NCI-H2081 (cell line): ENCODE measurements around the gene A4GALT.

ENCODE experiments used
- DNase-seq, 2 experiments: peaks; one replicate each; lab custom pipeline; 2025; lab: John Stamatoyannopoulos, UW

The A4GALT gene

DNA sequence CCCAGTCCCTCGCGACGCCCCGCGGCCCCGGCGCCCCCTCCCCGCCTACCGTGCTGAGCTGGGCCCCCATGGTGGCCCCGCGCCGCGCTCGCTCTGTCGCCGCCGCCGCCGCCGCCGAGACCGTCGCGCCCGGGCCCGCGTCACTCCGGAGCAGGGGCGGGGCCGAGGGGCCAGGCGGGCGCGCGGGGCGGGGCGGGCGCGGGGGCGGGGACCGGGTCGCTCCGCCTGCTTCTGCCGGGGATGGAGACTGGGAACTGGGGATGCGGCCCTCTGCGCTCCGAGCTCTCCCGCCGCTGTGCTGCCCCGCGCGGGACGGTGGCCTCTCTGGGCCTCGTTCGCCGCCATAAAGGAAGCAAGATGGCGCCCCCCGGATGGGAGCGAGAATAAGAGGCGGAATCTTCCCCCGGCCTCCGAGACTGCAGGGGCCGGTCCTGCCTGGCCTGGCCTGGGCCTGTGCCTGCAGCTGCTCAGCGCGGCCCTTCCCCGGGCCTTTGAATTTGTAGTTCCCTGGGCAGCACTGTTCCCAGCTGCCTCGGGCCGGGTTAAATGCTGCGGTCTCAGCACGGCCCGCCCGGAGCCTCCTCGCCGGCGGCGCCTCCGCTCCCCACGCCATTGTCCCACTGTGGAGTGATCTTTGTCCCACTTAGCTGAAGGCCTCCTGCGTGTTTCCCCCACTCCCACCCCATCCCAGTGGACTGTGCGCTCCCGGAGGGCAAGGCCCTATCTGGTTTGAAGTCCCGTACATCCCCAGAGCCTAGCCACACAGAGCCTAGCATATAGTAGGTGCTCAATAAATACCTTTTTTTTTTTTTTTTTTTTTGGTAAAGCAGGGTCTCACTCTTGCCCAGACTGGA is 71.2 kb downstream of the A4GALT start, which contains the start of gene CYB5R3:
Gene CYB5R3, minus strand, starts transcription at position 147 of the 854 bp plus-strand sequence. Its CDS starts 77 bp downstream, at position 70.
- DNase-seq: peak; percentile 62 to 63

DNA sequence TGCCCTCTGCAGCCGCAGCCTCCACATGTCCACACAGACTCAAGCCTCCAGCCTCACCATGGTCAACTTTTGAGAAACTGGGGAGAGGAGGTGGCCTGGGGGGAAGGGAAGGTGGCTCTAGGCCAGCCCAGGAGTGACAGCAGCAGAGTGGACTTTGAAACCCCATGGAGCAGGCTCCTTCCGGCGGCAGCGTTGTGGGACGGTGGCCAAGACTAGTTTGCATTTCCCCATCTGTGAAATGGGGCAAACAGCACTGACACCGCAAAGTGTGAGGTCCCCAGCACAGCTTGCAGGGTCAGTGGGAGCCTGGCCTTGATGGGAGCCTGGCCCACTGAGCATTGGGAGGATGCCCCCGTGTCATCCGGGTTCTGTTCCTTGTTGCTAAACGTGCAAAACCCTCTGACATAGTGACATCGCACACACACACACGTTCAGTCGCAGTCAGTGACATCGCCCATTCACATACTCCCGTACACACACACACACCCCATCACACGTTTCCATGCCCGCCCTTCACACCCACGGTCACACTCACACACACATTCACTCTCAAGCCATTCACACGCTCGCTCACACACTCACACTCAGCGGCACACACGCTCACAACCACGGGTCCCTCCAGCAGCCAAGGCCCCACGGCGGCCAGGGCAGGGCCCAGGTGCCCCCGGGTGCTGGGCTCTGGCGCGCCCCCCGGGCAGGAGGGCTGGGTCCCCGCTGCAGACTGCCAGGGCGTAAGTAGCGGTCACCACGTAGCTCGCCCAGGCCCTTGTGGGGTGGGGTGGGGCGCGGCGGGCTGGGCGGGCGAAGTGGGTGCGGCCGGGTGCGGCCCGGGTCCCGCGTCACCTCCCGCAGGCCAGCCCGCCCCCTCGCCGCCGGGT is 72.1 kb downstream of the A4GALT start:
- DNase-seq: no peak

DNA sequence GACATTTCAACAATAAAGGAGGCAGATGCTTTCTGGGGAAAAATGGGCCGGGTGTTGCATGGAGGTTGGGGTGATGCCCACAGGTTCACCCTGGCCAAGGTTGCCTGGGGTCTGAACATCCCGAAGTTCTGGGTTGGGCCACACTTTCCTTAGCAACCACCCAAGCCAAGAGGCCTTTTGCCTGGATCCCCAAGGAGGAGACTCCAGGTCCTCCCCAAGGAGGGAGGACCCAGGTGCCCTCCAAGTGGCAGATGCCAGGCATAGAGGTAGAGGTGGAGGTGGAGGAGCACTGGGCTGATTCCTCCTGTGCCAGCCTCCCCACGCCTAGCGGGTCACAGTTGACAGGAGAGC is 72.7 kb downstream of the A4GALT start:
- no peak for DNase-seq

DNA sequence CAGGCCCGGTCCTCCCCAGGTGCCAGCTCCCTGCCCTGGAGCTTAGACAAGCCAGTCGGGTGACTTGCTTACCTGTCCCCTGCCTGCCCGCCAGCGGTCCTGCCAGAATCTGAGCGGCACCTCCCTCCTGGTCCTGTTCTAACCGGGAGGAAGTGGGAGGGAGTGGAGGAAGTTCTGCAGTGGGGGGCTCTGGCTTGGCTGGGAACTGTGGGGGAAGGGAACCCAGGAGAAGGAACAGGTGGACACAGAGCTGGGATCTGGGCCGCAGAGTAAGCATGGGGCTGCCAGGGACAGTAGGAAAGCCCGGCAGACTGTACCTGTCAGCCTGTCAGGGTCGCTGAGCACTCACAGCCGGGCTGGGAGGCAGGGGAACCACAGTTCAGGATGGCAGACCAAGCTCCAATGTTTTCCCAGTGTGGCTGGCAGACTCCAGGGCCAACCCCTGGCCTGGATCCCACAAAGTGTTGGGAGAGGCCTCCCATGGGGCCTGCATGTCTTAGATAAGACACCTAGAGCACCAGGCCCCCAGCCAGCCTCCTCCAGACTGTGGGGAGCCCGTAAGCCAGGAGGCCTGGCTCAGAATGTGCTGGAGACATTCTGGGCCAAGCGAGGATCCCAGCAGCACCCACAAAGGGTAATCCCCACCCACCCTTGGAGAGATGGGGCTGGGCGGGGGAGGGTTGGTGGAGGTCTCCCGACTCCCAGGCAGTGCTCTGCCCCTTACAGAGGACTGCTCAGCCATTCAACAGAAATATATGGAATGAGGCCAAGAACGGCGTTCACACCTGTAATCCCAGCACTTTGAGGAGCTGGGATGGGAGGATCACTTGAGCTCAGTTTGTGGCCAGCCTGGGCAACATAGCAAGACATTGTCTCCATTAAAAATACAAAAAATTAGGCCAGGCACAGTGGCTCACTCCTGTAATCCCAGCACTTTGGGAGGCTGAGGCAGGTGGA is 73.8 kb downstream of the A4GALT start:
- DNase-seq: no peak

DNA sequence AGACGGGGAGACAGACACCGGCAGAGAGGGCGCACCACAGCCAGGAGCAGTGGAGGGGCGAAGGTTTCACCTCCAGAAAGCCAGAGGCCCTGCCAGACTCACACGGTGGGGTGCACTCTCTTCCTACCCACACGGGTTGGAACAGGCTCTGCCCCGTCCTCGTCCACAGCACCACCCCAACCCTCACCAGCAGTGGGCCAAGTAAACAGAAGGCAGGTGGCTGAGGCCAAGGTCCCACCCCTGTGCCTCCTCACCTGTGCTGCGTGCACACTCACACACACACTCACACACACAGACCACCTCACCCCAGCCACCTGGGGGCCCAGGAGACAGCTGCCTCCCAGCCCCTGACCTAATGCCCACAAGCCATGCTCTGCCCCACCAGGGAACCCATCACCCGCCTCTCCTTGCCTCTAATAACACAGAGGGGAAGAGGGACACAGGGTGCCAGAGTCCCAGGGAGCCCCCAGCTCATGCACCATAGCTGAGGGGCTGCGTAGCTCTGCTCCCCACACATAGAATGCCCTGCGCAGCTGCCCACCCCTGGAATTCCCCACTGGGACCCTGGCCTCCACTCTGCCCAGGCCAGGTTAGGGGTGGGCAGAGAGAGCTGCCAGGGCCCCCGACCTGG is 74.6 kb downstream of the A4GALT start:
- DNase-seq: no peak

DNA sequence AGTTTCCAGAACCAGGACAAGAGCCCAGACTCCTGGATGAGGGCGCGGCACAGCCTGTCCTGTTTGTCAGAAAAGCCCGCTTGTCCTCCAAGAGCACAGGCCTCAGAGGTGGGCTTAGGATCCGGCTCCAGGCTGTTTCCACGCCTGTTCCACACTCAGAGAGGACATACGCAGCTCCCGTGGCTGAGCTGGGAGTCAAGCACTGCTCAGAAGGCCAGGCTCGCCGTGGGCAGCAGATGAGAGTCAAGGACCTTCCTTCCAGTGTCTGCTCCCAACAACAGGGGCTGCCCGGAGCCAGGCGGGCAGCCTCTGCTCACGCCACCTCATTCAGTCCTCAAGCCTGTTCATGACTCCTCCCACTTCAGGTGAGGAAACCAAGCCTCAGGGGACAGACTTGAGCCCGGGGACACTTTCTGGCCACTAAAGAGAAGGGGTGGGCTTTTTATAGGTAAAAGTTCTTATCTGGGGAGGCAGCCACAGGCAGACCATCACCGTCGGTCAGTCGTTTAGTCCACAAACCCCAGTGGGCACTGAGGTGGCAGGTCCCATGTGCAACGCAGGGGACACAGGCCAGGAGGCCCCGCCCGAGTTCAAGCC is 75.2 kb downstream of the A4GALT start:
- DNase-seq: no peak

DNA sequence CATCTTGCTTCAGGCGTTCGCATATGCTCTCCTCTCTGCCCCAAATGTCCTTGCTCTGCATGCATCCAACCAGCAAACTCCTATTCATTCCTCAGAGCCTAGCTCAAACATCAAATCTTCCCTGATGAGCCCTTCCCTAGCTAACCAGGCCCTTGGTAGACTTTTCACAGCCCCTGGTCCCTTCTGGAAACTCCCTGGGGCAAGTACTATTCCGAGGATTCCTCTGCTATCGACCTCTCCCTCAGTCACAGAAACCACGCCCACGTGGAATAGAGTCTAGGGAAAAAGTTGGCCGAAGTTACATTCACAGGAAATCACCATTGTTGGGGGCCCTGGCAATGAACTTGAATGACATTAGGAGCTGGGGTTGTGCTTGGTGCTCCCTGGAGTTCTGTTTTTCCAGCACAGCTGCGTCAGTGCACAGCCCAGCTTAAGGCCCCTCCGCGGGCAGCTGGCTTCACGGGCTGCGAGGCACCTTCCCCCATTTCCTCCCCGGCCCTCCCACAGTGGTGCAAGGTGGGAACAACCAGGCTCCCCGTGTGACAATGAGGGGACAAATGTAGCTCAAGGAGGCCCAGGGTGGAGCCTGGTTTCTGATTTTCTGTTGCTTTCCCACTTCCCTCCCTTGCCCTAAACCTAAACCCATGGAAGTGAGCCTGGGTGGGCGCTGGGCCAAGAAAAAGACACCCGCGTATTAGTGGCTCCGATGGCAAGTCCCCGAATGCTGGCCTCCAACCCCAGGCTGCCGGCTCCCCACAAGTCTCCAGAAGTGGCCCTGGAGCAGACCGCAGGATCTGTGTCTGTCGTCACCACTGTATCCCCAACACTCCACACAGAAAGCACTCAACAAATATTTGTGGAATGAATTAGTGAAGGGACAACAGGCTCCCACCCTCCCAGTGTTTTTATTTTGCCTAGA is 76.0 kb downstream of the A4GALT start:
- no peak for DNase-seq

DNA sequence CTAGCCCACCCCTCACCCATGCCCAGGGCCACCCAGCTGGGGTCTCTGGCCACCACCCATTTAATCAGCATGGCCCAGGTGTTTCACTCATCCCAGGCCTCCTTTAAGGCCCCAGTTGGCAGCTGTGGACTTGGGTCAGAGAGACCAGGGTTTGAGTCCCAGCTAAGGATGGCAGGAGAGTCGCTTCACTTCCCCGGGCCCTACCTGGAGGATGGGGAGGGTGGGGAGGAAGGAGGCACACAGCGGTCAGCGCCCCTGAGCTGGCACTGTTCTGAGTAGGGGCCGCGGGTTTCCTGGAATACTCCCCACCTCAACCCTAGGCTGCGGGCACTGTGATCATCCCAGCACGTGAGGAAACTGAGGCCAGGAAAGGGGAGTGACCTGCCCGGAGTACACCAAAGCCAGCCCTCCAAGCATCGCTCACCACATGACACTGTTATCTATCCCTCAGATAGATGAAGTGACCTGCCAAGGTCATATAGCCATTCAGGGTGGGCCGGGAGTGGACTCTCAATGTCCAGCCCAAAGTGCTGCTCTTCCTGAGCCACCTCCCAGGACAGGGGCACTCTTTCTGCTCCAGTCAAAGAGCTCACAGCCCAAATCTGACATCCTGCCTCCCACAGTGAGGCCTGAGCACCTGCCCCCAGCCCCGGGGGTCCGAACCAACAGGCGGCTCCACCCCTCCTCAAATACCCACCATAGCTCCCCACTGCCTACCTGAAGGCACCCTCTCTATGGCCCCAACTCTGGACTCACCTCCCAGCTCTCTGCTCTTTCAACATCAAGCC is 76.8 kb downstream of the A4GALT start:
- no peak for DNase-seq

DNA sequence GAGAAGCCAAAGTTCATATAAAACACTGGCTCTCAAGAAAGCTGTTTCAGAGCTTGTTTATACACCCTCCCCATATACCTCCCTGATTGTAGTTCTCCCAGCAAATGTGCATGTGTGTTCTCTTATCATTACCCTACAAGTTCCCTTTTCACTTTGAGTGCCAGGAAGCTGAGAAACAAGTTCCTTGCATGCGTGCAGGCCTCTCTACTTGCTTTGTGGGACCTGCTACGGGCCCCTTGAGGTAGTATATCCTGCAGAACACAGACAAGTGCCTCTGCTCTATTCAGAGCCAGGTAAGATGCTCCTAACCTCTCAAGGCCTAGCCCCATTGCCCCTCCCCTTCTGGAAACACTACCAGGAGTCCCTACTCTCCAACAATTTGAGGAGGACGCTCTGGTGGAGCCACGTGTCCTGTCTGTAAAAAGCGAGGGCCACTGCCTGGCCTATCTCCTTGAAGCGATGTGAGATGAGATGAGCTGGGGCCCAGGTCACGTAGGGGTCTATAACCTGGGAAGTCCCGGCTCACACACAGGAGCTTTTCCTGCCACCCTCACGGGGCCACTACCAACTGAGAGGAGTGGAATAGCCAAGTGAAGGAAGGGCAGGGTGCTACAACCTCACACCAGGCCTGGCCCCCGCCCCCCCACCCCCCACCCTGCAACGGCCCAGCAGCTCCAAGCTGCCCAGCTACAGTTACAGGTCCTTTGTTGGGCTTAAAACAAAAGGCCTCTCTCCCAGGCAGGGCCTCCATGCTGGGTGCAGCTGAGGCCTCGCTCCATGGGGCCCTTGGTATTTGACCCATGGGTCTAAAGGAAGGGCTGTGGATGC is 77.7 kb downstream of the A4GALT start:
- DNase-seq: no peak
